Cardiac septum (tissue), 1 donor: ENCODE measurements around the gene CDHR5. TPM values are rescaled to one million over a fixed set of nuclear protein-coding genes. Genes with fewer than 3 reads are reported as not detected.
"Not testable (repeated sequence)": the region's sequence is repeated elsewhere in the genome, so short reads cannot be mapped to it uniquely, and the experiment has no call there.

Experiments
- DNase-seq: peaks from one replicate; pipeline ENCODE4 v3.0.0-alpha.2; 2020; ENCODE audit warnings: low spot score
- intact Hi-C: fragments of 100-400 bp; cut with DNase I; formaldehyde crosslinking; loops from one replicate; pipeline ENCODE4 v1.14.0; 2022
- total RNA-seq: library from RNA; stranded (reverse); fragmentation: NEBNext Ultra II Directional; extraction: Animal tissue kit (Norgen Biotek cat#: 25700); gene quantifications from one replicate; pipeline ENCODE4 v1.2.1, GENCODE V29; 2021
- donor health status: DM: no; HTN: no; CAD: no.

CDHR5 gene
- total RNA-seq, 1 donor from 2014 or later, result not detected

DNA sequence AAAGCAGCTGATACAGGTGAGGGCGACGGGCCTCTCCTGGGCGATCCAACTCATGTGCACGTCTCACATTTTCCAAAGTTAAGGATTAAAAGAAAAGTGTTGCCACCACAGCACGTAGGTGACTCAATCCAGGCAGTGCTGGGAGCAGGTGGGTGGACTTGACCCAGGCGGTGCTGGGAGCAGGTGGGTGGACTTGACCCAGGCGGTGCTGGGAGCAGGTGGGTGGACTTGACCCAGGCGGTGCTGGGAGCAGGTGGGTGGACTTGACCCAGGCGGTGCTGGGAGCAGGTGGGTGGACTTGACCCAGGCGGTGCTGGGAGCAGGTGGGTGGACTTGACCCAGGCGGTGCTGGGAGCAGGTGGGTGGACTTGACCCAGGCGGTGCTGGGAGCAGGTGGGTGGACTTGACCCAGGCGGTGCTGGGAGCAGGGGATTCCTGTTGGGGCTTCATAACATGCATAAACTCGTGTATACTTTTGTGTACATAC lies 23.0 kb upstream of the CDHR5 start:
- DNase-seq, intact Hi-C loops: not testable (repeated sequence)

DNA sequence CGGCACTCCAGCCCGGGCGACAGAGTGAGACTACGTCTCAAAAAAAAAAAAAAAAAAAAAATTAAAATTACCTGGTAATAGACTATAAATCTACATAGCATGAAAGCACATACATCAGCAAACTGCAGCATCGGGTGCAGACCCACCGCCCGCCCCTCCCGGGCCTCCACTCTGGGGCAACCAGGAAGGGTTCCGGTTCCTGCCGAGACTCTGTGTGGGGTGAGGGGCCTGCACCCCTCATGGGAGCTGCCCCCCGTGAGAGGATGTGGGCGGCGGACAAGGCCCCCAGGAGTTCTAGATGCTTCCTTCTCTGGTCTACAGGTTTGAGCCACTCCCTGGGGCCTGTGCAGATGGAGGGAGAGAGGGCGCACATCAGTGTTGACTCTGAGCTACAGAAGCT lies 21.5 kb upstream of the CDHR5 start:
- no peak for DNase-seq
- intact Hi-C loops, result no loop called here

GRCh38 chr11:645536-645935 lies 20.8 kb upstream of the CDHR5 start:
- no peak for DNase-seq
- intact Hi-C loops, result no loop called here

DNA sequence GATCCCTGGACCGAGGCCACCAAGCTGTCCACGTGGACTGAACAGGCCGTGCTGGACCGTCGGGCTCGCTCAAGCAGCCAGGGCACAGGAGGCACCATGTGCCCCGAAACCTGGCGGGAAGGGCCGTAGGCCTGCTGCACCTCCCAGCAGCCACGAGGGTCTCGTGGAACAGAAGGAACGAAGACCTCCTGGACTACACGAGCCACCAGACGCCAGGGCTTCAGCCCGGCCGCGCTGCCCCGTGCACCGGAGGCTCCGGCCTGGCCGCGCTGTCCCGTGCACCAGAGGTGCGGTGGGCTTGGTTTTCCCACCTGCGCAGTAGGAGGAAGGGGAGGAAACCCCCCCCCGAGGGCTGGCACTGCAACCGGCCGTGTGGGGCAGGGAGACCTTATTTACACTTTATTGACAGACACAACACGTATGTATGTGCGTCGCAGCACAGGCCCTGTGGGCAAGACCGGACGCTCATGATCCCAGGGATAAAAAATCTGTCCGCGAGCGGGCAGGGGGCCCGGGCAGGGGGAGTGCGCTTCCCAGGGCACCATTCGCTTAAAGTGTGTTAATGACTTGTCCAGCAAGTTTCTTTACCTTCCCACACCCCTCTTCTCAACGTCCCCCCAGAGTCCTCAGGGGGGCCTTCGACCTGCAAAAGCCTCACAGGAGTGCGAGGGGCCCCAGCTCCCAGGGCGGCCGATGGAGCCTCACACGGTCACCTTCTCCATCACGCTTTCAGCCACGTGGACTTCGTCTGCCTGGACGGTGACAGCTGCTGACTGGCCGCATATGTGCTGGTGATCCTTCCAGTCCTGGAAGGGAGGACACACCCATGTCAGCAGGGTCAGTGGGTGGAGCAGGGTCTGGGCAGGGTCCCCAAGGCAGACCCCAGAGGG lies 19.3 kb upstream of the CDHR5 start:
- DNase-seq, result no peak
- intact Hi-C loops, result no loop called here

- no peak for DNase-seq
- intact Hi-C loops, result no loop called here
Observed at GRCh38 chr11:643366-643765, 18.6 kb upstream of the CDHR5 start.

DNA sequence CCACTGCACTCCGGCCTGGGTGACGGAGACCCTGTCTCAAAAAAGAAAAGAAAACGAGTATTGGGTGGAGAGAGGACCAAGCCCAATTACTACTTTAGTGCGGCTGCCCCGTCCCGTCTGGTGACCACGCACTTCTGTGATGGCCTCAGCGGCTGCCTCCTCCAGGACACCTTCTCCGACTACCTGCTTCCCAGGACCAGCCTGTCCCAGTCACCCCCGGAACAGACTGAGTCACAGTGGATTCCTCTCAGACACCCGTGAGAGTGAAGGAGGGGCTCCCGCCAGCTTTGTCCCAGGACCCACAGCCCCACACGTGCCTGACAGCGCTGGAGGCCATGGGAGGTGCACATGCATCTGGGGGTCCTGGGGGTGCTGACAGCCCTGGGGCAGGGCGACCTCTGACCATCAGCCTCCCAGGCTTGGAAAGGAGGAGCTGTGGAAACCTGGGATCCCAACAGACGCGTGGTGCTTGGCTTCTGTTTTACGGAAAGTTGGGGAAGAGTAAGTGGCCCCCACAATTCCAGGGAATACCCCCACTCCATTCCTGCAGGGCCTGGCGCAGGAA lies 17.1 kb upstream of the CDHR5 start:
- no peak for DNase-seq
- intact Hi-C loops, result no loop called here

DNA sequence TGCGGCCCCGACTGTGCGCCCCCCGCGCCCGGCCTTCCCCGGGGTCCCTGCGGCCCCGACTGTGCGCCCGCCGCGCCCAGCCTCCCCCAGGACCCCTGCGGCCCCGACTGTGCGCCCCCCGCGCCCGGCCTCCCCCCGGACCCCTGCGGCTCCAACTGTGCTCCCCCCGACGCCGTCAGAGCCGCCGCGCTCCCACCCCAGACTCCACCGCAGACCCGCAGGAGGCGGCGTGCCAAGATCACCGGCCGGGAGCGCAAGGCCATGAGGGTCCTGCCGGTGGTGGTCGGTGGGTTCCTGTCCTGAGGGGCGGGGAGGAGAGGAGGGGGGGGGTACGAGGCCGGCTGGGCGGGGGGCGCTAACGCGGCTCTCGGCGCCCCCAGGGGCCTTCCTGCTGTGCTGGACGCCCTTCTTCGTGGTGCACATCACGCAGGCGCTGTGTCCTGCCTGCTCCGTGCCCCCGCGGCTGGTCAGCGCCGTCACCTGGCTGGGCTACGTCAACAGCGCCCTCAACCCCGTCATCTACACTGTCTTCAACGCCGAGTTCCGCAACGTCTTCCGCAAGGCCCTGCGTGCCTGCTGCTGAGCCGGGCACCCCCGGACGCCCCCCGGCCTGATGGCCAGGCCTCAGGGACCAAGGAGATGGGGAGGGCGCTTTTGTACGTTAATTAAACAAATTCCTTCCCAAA lies 15.4 kb upstream of the CDHR5 start:
- intact Hi-C loops, result no loop called here
- no peak for DNase-seq

DNA sequence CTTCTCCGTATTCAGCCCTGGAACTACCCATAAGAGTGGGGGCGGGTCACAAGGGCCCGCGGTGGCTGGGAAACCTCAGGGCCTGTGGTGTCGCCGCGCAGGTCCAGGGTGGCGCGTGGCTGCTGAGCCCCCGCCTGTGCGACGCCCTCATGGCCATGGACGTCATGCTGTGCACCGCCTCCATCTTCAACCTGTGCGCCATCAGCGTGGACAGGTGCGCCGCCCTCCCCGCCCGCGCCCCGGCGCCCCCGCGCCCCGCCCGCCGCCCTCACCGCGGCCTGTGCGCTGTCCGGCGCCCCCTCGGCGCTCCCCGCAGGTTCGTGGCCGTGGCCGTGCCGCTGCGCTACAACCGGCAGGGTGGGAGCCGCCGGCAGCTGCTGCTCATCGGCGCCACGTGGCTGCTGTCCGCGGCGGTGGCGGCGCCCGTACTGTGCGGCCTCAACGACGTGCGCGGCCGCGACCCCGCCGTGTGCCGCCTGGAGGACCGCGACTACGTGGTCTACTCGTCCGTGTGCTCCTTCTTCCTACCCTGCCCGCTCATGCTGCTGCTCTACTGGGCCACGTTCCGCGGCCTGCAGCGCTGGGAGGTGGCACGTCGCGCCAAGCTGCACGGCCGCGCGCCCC lies 14.7 kb upstream of the CDHR5 start:
- intact Hi-C loops, result no loop called here
- DNase-seq, result no peak

- no peak for DNase-seq
- intact Hi-C loops, result no loop called here
Observed at GRCh38 chr11:638631-639331, 14.0 kb upstream of the CDHR5 start.

DNA sequence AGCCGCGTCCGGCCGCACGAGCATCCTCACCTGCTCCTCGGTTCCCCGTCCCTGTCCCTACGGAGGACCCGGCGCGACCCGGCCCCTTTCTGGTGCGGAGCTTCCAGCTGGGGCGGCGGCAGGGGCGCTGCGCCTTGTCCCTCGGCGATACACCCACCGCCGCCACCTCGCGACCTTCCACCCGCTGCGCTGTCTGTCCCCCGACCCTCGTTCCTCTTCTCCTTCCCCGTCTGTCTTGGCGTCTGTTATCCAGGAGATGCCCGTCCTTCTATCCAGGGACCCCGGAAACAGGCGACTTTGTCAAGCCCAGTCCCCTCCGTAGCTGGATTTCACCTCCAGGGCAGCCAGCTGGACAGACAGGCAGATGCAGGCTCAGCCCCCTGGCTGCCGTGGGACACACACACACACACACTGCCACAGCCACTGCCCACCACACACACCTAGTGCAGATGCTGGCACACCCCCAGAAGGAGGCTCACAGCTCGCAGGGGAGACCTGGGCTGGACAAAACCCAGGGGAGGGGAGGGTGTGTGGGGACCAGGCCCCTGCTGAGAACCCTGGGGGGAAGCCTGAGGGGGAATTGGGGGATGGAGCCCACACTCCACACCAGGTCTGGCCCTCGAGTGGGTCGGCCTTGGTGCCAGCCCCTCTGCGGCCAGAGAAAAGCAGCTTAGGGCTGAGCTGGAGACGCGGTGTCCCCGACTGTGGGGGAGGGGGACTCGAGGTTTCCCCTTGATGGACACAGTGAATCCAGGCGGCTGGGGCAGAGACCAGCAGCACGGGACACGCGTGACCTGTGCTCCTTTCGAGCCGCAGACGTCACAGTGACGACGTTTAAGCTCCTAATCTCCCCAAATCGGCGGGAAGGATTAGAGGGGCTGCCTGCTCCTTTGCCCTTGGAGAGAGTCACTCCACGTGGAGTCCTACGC lies 13.1 kb upstream of the CDHR5 start:
- intact Hi-C loops, result no loop called here
- no peak for DNase-seq

GRCh38 chr11:637333-637592 lies 12.5 kb upstream of the CDHR5 start:
- DNase-seq, result no peak
- intact Hi-C loops, result no loop called here

- intact Hi-C loops, result no loop called here
- DNase-seq, result no peak
Observed at GRCh38 chr11:636511-637332, 12.0 kb upstream of the CDHR5 start, which contains the start of gene DRD4. TSS of gene DRD4 (plus strand) at chr11:637269. CDS start at chr11:637305, 36 bp downstream.

DNA sequence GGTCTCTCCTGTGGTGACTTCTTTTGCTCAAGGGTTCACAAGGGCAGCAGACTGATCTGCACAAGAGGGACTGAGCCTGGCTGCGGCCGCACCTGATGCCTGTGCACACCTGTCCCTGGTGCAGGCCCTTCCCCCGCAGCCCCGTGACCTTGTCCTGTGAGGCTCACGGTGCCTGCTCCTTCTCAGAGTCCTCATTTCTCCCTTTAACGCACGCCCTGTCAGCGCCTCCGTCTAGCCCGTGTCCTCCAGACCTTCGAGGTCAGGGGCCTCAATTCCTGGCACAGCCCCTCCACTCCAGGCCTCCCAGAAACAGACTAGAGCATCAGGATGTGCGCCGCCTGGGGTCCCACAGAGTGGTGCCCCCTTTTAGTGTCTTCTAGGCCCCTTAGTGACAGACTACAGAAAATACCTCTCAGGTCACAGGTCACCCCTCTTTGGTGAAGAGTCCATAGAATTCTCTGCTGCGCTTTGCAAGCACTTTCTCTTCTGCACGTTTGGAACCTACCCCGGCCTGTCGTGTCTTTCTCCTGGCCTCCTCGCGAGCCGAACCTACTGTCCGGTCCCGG lies 11.3 kb upstream of the CDHR5 start:
- DNase-seq, result no peak
- intact Hi-C loops, result no loop called here

DNA sequence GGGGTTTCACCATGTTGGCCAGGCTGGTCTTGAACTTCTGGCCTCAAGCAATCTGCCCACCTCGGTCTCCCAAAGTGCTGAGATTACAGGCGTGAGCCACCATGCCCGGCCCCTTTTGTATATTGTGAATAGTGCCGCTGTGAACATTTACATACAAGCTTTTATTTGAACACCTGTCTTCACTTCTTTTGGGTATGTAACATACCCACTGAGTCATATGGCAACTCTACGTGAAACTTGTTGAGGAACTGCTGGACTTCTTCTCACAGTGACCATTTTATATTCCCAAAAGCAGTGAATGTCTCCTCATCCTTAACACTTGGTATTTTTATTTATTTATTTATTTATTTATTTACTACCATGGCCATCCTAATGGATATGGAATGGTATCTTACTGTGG lies 6.1 kb upstream of the CDHR5 start:
- intact Hi-C loops, result no loop called here
- DNase-seq, result no peak

GRCh38 chr11:629237-629583 lies 4.5 kb upstream of the CDHR5 start:
- no peak for DNase-seq
- intact Hi-C loops, result no loop called here

- intact Hi-C loops, result no loop called here
- no peak for DNase-seq
Observed at GRCh38 chr11:628056-628455, 3.3 kb upstream of the CDHR5 start.

DNA sequence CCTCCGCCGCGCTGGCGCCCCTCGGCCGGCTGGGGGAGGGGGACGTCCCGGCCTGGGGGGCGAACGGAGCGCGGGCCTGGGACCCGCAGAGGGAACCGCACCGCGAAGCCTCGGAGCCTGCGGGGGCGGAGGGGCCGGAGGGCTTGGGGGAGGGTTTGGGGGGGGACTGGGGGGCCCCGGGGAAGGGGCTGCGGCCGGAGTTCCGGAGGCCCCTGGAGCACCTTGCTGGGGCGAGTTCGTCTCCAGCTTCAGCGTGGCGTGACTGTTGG lies 2.5 kb upstream of the CDHR5 start:
- intact Hi-C loops, result no loop called here
- no peak for DNase-seq
